GM23338 (cell line): Measurements from ENCODE around the gene THYN1. TPM values are rescaled to one million over a fixed set of nuclear protein-coding genes. Genes with fewer than 3 reads are reported as not detected.

Experiments used
- ATAC-seq: fragments of 200-7000 bp; cut with Tn5 transposase; 3 replicates; pipeline ENCODE4 v1.9.1; 2020
- DNase-seq: peaks from one replicate; pipeline ENCODE4 v3.0.0-alpha.2; 2015; ENCODE audit warnings: low spot score
- H2AFZ ChIP-seq: fragments of 200-600 bp; sonication (generic); 2 replicates; pipeline ENCODE4 v1.8.0; 2016; ENCODE audit warnings: antibody characterized with exemption, mild to moderate bottlenecking, moderate library complexity
- H3F3A ChIP-seq: fragments of 200-600 bp; sonication (generic); replicated peaks from 2 replicates; pipeline ENCODE4 v1.8.0; 2017; ENCODE audit warnings: antibody characterized with exemption, mixed run types, low read depth
- H3K27ac ChIP-seq: fragments of 200-600 bp; sonication (generic); 2 replicates; pipeline ENCODE4 v1.6.1; 2016; ENCODE audit warnings: low read depth
- H3K27me3 ChIP-seq: fragments of 200-600 bp; sonication (generic); 2 replicates; pipeline ENCODE4 v1.8.0; 2016; ENCODE audit warnings: mild to moderate bottlenecking, mixed run types, moderate library complexity; ENCODE audit not compliant: insufficient read depth
- H3K36me3 ChIP-seq: fragments of 200-600 bp; sonication (generic); 2 replicates; pipeline ENCODE4 v1.8.0; 2016; ENCODE audit warnings: mild to moderate bottlenecking; ENCODE audit not compliant: insufficient read depth
- H3K4me1 ChIP-seq: fragments of 200-600 bp; sonication (generic); 2 replicates; pipeline ENCODE4 v1.8.0; 2016; ENCODE audit warnings: mild to moderate bottlenecking, moderate library complexity; ENCODE audit not compliant: insufficient read depth
- H3K4me2 ChIP-seq: fragments of 200-600 bp; sonication (generic); 2 replicates; pipeline ENCODE4 v1.7.1; 2017; ENCODE audit warnings: mixed run types
- H3K4me3 ChIP-seq: fragments of 200-600 bp; sonication (generic); 2 replicates; pipeline ENCODE4 v1.6.1; 2016; ENCODE audit warnings: mixed run types
- H3K79me2 ChIP-seq: fragments of 200-600 bp; sonication (generic); replicated peaks from 2 replicates; pipeline ENCODE4 v1.8.0; 2017; ENCODE audit warnings: mild to moderate bottlenecking; ENCODE audit not compliant: insufficient read depth
- H3K9me2 ChIP-seq: fragments of 200-600 bp; sonication (generic); 2 replicates; pipeline ENCODE4 v1.8.0; 2017; ENCODE audit not compliant: insufficient read depth
- H4K20me1 ChIP-seq: fragments of 200-600 bp; sonication (generic); replicated peaks from 2 replicates; pipeline ENCODE4 v1.8.0; 2017; ENCODE audit warnings: mild to moderate bottlenecking; ENCODE audit not compliant: insufficient read depth
- H3K27ac Mint-ChIP-seq: 2 replicates; pipeline ENCODE4 v1.8.0; 2020; ENCODE audit warnings: inconsistent platforms, mild to moderate bottlenecking, moderate library complexity, mixed read lengths
- H3K27me3 Mint-ChIP-seq: 3 replicates; pipeline ENCODE4 v1.8.0; 2022; ENCODE audit warnings: low read depth, mild to moderate bottlenecking, moderate library complexity, mixed read lengths, inconsistent platforms; ENCODE audit not compliant: insufficient read depth, poor library complexity
- H3K36me3 Mint-ChIP-seq: 3 replicates; pipeline ENCODE4 v1.8.0; 2021; ENCODE audit warnings: low read depth, mild to moderate bottlenecking, inconsistent platforms, moderate library complexity, mixed read lengths
- H3K4me1 Mint-ChIP-seq: 3 replicates; pipeline ENCODE4 v1.8.0; 2020; ENCODE audit warnings: mild to moderate bottlenecking, inconsistent platforms, mixed read lengths
- H3K4me3 Mint-ChIP-seq: 3 replicates; pipeline ENCODE4 v1.8.0; 2021; ENCODE audit warnings: moderate library complexity, mild to moderate bottlenecking, inconsistent platforms, mixed read lengths
- H3K9me3 Mint-ChIP-seq: 3 replicates; pipeline ENCODE4 v1.8.0; 2020; ENCODE audit warnings: moderate library complexity, mild to moderate bottlenecking, inconsistent platforms, mixed read lengths
- CREB1 ChIP-seq: fragments of 250-450 bp; sonication (Bioruptor Pico); IDR thresholded peaks from 2 replicates; pipeline ENCODE4 v1.5.0; 2020; ENCODE audit warnings: low read depth, mild to moderate bottlenecking, moderate library complexity
- CTCF ChIP-seq, 2 experiments: fragments of 200-600 bp in 1 of 2; sonication (generic) in 1 of 2; conservative IDR thresholded peaks; 2 replicates each; pipeline versions ENCODE4 v1.5.1 to v1.6.1; 2016 to 2017; ENCODE audit warnings: antibody characterized with exemption in 2 of 2, low read depth in 2 of 2, mild to moderate bottlenecking in 2 of 2, moderate library complexity in 1 of 2
- ETS1 ChIP-seq: IDR thresholded peaks from 2 replicates; pipeline ENCODE4 v1.6.1; 2016; ENCODE audit warnings: antibody characterized with exemption
- EZH2 ChIP-seq: fragments of 200-600 bp; sonication (generic); IDR thresholded peaks from one replicate; pipeline ENCODE4 v1.8.0; 2017; ENCODE audit warnings: antibody characterized with exemption, mild to moderate bottlenecking, low read depth; ENCODE audit not compliant: unreplicated experiment
- EZH2phosphoT487 ChIP-seq: fragments of 200-600 bp; sonication (generic); IDR thresholded peaks from one replicate; pipeline ENCODE4 v1.8.1; 2018; ENCODE audit warnings: antibody characterized with exemption; ENCODE audit not compliant: unreplicated experiment
- JUNB ChIP-seq: IDR thresholded peaks from one replicate; pipeline ENCODE4 v1.6.1; 2016; ENCODE audit warnings: antibody characterized with exemption; ENCODE audit not compliant: unreplicated experiment
- NANOG ChIP-seq: IDR thresholded peaks from 2 replicates; pipeline ENCODE4 v1.6.1; 2016; ENCODE audit warnings: antibody characterized with exemption, borderline replicate concordance
- POLR2AphosphoS5 ChIP-seq: IDR thresholded peaks from 2 replicates; pipeline ENCODE4 v1.6.1; 2016; ENCODE audit warnings: antibody characterized with exemption, low read depth
- REST ChIP-seq: IDR thresholded peaks from one replicate; pipeline ENCODE4 v1.6.1; 2018; ENCODE audit warnings: antibody characterized with exemption; ENCODE audit not compliant: unreplicated experiment
- STAT1 ChIP-seq: IDR thresholded peaks from one replicate; pipeline ENCODE4 v1.6.1; 2016; ENCODE audit warnings: antibody characterized with exemption; ENCODE audit not compliant: unreplicated experiment
- ZNF114 ChIP-seq: fragments of 250-450 bp; sonication (Bioruptor Pico); IDR thresholded peaks from 2 replicates; pipeline ENCODE4 v1.5.0; 2020; ENCODE audit warnings: mild to moderate bottlenecking, moderate library complexity
- ZNF331 ChIP-seq: fragments of 250-450 bp; sonication (Bioruptor Pico); IDR thresholded peaks from 2 replicates; pipeline ENCODE4 v1.5.0; 2020; ENCODE audit warnings: low read depth, mild to moderate bottlenecking, moderate library complexity
- ZNF462 ChIP-seq: fragments of 250-450 bp; sonication (Bioruptor Pico); IDR thresholded peaks from 2 replicates; pipeline ENCODE4 v1.5.0; 2020; ENCODE audit warnings: mild to moderate bottlenecking, moderate library complexity
- polyA plus RNA-seq: library from polyadenylated mRNA; unstranded; fragments of >200 nt; fragmentation: Nextera tagmentation; extraction: Ambion mirVana; gene quantifications from 2 replicates; pipeline ENCODE4 v1.2.1, GENCODE V29; 2016
- total RNA-seq: library from RNA; depleted of rRNA; stranded (reverse); fragments of >200 nt; shearing (Covaris generic); gene quantifications from 2 replicates; pipeline ENCODE4 v1.2.3, GENCODE V29; 2014

THYN1 gene
- total and polyA plus RNA-seq, 2 experiments from 2014 or later: 116 to 216 TPM

- no peak for TF ChIP-seq REST
- TF ChIP-seq JUNB: no peak
- no peak for TF ChIP-seq CTCF (conservative IDR thresholded peaks at IDR 0.05; ENCODE audit: low read depth in 2 of 2)
- TF ChIP-seq ETS1: no peak
- TF ChIP-seq ZNF331 (CRISPR knock-in tag): no peak
- TF ChIP-seq NANOG: no peak
- no peak for TF ChIP-seq ZNF462 (CRISPR knock-in tag)
- no peak for TF ChIP-seq CREB1 (CRISPR knock-in tag)
- no peak for TF ChIP-seq EZH2phosphoT487
- no peak for TF ChIP-seq POLR2AphosphoS5
- TF ChIP-seq EZH2: no peak
- TF ChIP-seq ZNF114 (CRISPR knock-in tag): no peak
- no peak for TF ChIP-seq STAT1
- Histone ChIP-seq H4K20me1 (peaks cover 16% of the 10 kb centered on the region), H3K79me2 (peaks cover 40% of the 10 kb centered on the region), H3K4me2 (no peak overlapping the region), H3K27ac (no peak overlapping the region), H3K36me3 (no peaks in the 10 kb centered on the region), H3F3A (0 out of 2 replicates have a peak, but pooled peaks cover 2% of the 10 kb centered on the region), H3K27me3 (peaks cover 13% of the 10 kb centered on the region; the same call in 1 of the 2 replicates), H3K9me2 (no peaks in the 10 kb centered on the region), H3K4me3 (no peak overlapping the region), H3K4me1 (peaks cover 6% of the 10 kb centered on the region; the same call in 1 of the 2 replicates), H2AFZ (no peak overlapping the region)
- no peak overlapping the region for H3K27ac Mint-ChIP-seq
- no peaks in the 10 kb centered on the region for H3K36me3 Mint-ChIP-seq
- no peak for DNase-seq
- no peak for ATAC-seq
- no peaks in the 10 kb centered on the region for H3K9me3 Mint-ChIP-seq
- H3K27me3 Mint-ChIP-seq: peaks cover 11% of the 10 kb centered on the region
- no peak overlapping the region for H3K4me3 Mint-ChIP-seq
- peaks cover 15% of the 10 kb centered on the region for H3K4me1 Mint-ChIP-seq
Measured at GRCh38 chr11:134229126-134229790, 23.9 kb downstream of the THYN1 start.
